B cell (primary cell): ENCODE measurements around the gene CYB5B. TPM values are rescaled to one million over a fixed set of nuclear protein-coding genes. Genes with fewer than 3 reads are reported as not detected.
A peak's percentile ranks its signal among the peaks of the same experiment; 100 is the strongest.

Experiments
- ATAC-seq: fragments of 200-7000 bp; cut with Tn5 transposase; one replicate; pipeline ENCODE4 v1.10.0; 2021; ENCODE audit warnings: low read depth, mild to moderate bottlenecking, moderate number of reproducible peaks, moderate library complexity
- CTCF ChIA-PET: fragments of 350-600 bp; sonication (Branson Sonifier 250); formaldehyde crosslinking; loops from one replicate; lab custom pipeline; 2021; ENCODE audit warnings: antibody characterized with exemption, inconsistent platforms; lab: Charles Lee
- POLR2A ChIA-PET: fragments of 350-600 bp; sonication (Branson Sonifier 250); formaldehyde crosslinking; loops from one replicate; lab custom pipeline; 2021; ENCODE audit warnings: antibody characterized with exemption; lab: Charles Lee
- DNase-seq: peaks from one replicate; pipeline ENCODE4 v3.0.0; 2013
- H2AFZ ChIP-seq: 2 replicates; pipeline ENCODE4 v1.6.1; 2012; ENCODE audit warnings: mild to moderate bottlenecking, low read depth, low read length; ENCODE audit not compliant: insufficient read depth, poor library complexity, severe bottlenecking
- H3K27ac ChIP-seq, 2 donors: 1 replicate in 1 of 2; 2 replicates in 1 of 2; pipeline ENCODE4 v1.5.1; 2012 to 2013; ENCODE audit warnings: low read length in 2 of 2, mild to moderate bottlenecking in 2 of 2, moderate library complexity in 1 of 2
- H3K27me3 ChIP-seq, 4 experiments: fragments of 200-600 bp in 1 of 4; sonication (generic) in 1 of 4; replicated peaks in 1 of 4; 1 replicate in 2 of 4; 2 replicates in 2 of 4; pipeline versions ENCODE4 v1.6.1 to v1.7.0; 2013 to 2016; ENCODE audit warnings: low read length in 3 of 4, mild to moderate bottlenecking in 2 of 4, mixed read lengths in 1 of 4, moderate library complexity in 1 of 4; ENCODE audit not compliant: insufficient read depth in 4 of 4, control insufficient read depth in 3 of 4; ENCODE audit errors: control extremely low read depth in 1 of 4
- H3K36me3 ChIP-seq, 2 experiments: replicated peaks in 1 of 2; 1 replicate in 1 of 2; 2 replicates in 1 of 2; pipeline versions ENCODE4 v1.6.1 to v1.7.1; 2013; ENCODE audit warnings: low read length in 1 of 2; ENCODE audit not compliant: insufficient read depth in 2 of 2, control insufficient read depth in 1 of 2; ENCODE audit errors: control extremely low read depth in 1 of 2, extremely low read depth in 1 of 2
- H3K4me1 ChIP-seq, 2 donors: fragments of 200-600 bp in 1 of 2; sonication (generic) in 1 of 2; 1 replicate in 1 of 2; 2 replicates in 1 of 2; pipeline versions ENCODE4 v1.5.1 to v1.6.1; 2013 to 2017; ENCODE audit warnings: low read length in 2 of 2; ENCODE audit not compliant: control insufficient read depth in 2 of 2, insufficient read depth in 2 of 2
- H3K4me2 ChIP-seq: replicated peaks from 2 replicates; pipeline ENCODE3; 2012; ENCODE audit warnings: mild to moderate bottlenecking, low read depth, low read length; ENCODE audit not compliant: poor library complexity, severe bottlenecking
- H3K4me3 ChIP-seq, 5 experiments: fragments of 200-600 bp in 1 of 5; sonication (generic) in 1 of 5; 1 replicate in 3 of 5; 2 replicates in 2 of 5; pipeline versions ENCODE4 v1.5.1 to v1.7.0; 2011 to 2016; ENCODE audit warnings: low read length in 4 of 5, mild to moderate bottlenecking in 4 of 5, low read depth in 2 of 5, control low read depth in 1 of 5, moderate library complexity in 1 of 5; ENCODE audit not compliant: insufficient read depth in 1 of 5; ENCODE audit errors: control extremely low read depth in 1 of 5, extremely low read depth in 1 of 5
- H3K79me2 ChIP-seq: fragments of 200-600 bp; sonication (generic); one replicate; pipeline ENCODE4 v1.6.0; 2016; ENCODE audit warnings: low read length; ENCODE audit not compliant: control insufficient read depth, insufficient read depth
- H3K9ac ChIP-seq: fragments of 200-600 bp; sonication (generic); 2 replicates; pipeline ENCODE4 v1.6.1; 2017; ENCODE audit warnings: mild to moderate bottlenecking, low read length, moderate library complexity
- H3K9me3 ChIP-seq, 3 donors: one replicate each; pipeline versions ENCODE4 v1.6.1 to v1.7.1; 2013; ENCODE audit warnings: low read length in 2 of 3; ENCODE audit not compliant: control insufficient read depth in 2 of 3, insufficient read depth in 1 of 3; ENCODE audit errors: control extremely low read depth in 1 of 3
- H4K20me1 ChIP-seq: 2 replicates; pipeline ENCODE4 v1.6.0; 2012; ENCODE audit warnings: mild to moderate bottlenecking, low read length; ENCODE audit not compliant: insufficient read depth, control insufficient read depth, poor library complexity, severe bottlenecking
- H3K27ac Mint-ChIP-seq: one replicate; pipeline ENCODE4 v1.8.0; 2021; ENCODE audit warnings: mixed read lengths
- H3K27me3 Mint-ChIP-seq: one replicate; pipeline ENCODE4 v1.8.0; 2021; ENCODE audit warnings: mixed read lengths
- H3K4me1 Mint-ChIP-seq: one replicate; pipeline ENCODE4 v1.8.0; 2021; ENCODE audit warnings: mixed read lengths
- H3K4me3 Mint-ChIP-seq: one replicate; pipeline ENCODE4 v1.8.0; 2021; ENCODE audit warnings: mixed read lengths
- H3K9me3 Mint-ChIP-seq: one replicate; pipeline ENCODE4 v1.8.0; 2022; ENCODE audit warnings: mixed read lengths; ENCODE audit not compliant: insufficient read depth
- EZH2 ChIP-seq: IDR thresholded peaks from 2 replicates; pipeline ENCODE4 v1.6.1; 2012; ENCODE audit warnings: borderline replicate concordance, low read depth, mild to moderate bottlenecking, moderate library complexity, low read length; ENCODE audit not compliant: insufficient read depth, poor library complexity, severe bottlenecking
- WGBS: methylation state at CpG from one replicate; pipeline ENCODE4 v1.1.5; 2013; ENCODE audit warnings: missing lambda C conversion rate; ENCODE audit not compliant: insufficient coverage; 5-methylcytosine and 5-hydroxymethylcytosine counted together
- intact Hi-C: fragments of 100-400 bp; cut with micrococcal nuclease; formaldehyde crosslinking; loops from one replicate; pipeline ENCODE4 v1.10.0; 2022
- polyA plus RNA-seq: library from polyadenylated mRNA; depleted of rRNA; stranded (reverse); fragments of >200 nt; gene quantifications from 2 replicates; pipeline ENCODE4 v1.2.3, GENCODE V29; 2012
- total RNA-seq, 2 donors: library from RNA; stranded (reverse); fragments of 120-200 nt in 1 of 2; gene quantifications; 1 replicate in 1 of 2; 2 replicates in 1 of 2; pipeline versions ENCODE4 v1.2.3 to v1.2.4, GENCODE V29; 2013 to 2022
- TF ChIP-seq, protein P1 (sequence below): fragments of 200-600 bp; IDR thresholded peaks from one replicate; pipeline ENCODE4 v1.8.0; 2022; ENCODE audit warnings: antibody characterized with exemption, mild to moderate bottlenecking

CYB5B gene
- total and polyA plus RNA-seq, 2 donors (not counting 1 experiment from before 2014, with no cell fraction given) = 21.5 to 64.7 TPM

GRCh38 chr16:69396187-69397061 is 28.0 kb upstream of the CYB5B start:
- 22% methylated on average over 5 of the region's 13 CpGs for WGBS
- ChIA-PET CTCF (interaction anchor here (0.5 to 4.1 kb wide), 48 partner anchors 8 to 1157 kb away, joined by 3 to 33 read pairs (median 4); partner anchors contain the start of genes CYB5B, NFAT5 and NOB1), POLR2A (interaction anchor here (0.7 to 1.0 kb wide), 2 partner anchors 14 to 358 kb away, joined by 3 to 4 read pairs; partner anchors contain the start of gene NOB1)
- peak overlapping the region in 1 of 2 donors; percentile 4 for H3K27ac ChIP-seq
- intact Hi-C loops = loop anchor here (1.0 to 10.0 kb wide), 5 partner anchors 28 to 358 kb away; partner anchors contain the start of genes CYB5B and NOB1
- no peaks in the 10 kb centered on the region for H3K36me3 ChIP-seq
- Mint-ChIP-seq H3K27me3 (no peaks in the 10 kb centered on the region), H3K4me3 (no peak overlapping the region), H3K9me3 (no peaks in the 10 kb centered on the region), H3K27ac (no peak overlapping the region), H3K4me1 (peaks cover 3% of the 10 kb centered on the region)
- peak; percentile 83 for DNase-seq
- H3K27me3 ChIP-seq = no peaks in the 10 kb centered on the region
- no peak overlapping the region for H3K9ac ChIP-seq
- no peaks in the 10 kb centered on the region for H3K9me3 ChIP-seq
- no peaks in the 10 kb centered on the region for H4K20me1 ChIP-seq
- no peaks in the 10 kb centered on the region for H3K79me2 ChIP-seq
- ATAC-seq = peak; percentile 73
- peak overlapping the region; percentile 48 for H2AFZ ChIP-seq
- TF ChIP-seq, protein P1, sequence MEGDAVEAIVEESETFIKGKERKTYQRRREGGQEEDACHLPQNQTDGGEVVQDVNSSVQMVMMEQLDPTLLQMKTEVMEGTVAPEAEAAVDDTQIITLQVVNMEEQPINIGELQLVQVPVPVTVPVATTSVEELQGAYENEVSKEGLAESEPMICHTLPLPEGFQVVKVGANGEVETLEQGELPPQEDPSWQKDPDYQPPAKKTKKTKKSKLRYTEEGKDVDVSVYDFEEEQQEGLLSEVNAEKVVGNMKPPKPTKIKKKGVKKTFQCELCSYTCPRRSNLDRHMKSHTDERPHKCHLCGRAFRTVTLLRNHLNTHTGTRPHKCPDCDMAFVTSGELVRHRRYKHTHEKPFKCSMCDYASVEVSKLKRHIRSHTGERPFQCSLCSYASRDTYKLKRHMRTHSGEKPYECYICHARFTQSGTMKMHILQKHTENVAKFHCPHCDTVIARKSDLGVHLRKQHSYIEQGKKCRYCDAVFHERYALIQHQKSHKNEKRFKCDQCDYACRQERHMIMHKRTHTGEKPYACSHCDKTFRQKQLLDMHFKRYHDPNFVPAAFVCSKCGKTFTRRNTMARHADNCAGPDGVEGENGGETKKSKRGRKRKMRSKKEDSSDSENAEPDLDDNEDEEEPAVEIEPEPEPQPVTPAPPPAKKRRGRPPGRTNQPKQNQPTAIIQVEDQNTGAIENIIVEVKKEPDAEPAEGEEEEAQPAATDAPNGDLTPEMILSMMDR = peak; percentile 82
- TF ChIP-seq EZH2 = no peak
- H3K4me3 ChIP-seq = no peak overlapping the region
- H3K4me1 ChIP-seq = no peaks in the 10 kb centered on the region
- peak overlapping the region; percentile 35 for H3K4me2 ChIP-seq
